ENCODE measurements around the gene ARHGEF6. TPM values are rescaled to one million over a fixed set of nuclear protein-coding genes. Genes with fewer than 3 reads are reported as not detected.

ARHGEF6 gene
- 10 to 100 TPM; 72.3 to 95.2 (median 72.9) TPM for total RNA-seq

GRCh38 chrX:136780763-136781162, at the start of gene ARHGEF6:
Gene ARHGEF6 (minus strand): TSS chrX:136780932. CDS start chrX:136780882, 50 bp downstream.
- no peak for TF ChIP-seq CTCF (IDR thresholded peaks at IDR 0.05; ENCODE audit: low read depth)

- no peak for TF ChIP-seq CTCF (IDR thresholded peaks at IDR 0.05; ENCODE audit: low read depth)
These were observed 48.7 kb upstream of the ARHGEF6 start for GRCh38 chrX:136829413-136829812.

- TF ChIP-seq CTCF (IDR thresholded peaks at IDR 0.05; ENCODE audit: low read depth): no peak
These were observed 48.1 kb upstream of the ARHGEF6 start for GRCh38 chrX:136828830-136829229.

- TF ChIP-seq CTCF (IDR thresholded peaks at IDR 0.05; ENCODE audit: low read depth): no peak
These were observed 46.3 kb upstream of the ARHGEF6 start for GRCh38 chrX:136827026-136827425.

- no peak for TF ChIP-seq CTCF (IDR thresholded peaks at IDR 0.05; ENCODE audit: low read depth)
These were observed 45.0 kb upstream of the ARHGEF6 start for GRCh38 chrX:136825771-136826170.

GRCh38 chrX:136823175-136823574, 42.4 kb upstream of the ARHGEF6 start:
- no peak for TF ChIP-seq CTCF (IDR thresholded peaks at IDR 0.05; ENCODE audit: low read depth)

- TF ChIP-seq CTCF (IDR thresholded peaks at IDR 0.05; ENCODE audit: low read depth): no peak
These were observed 41.8 kb upstream of the ARHGEF6 start for GRCh38 chrX:136822337-136823095.

All from subcutaneous adipose tissue (tissue), 4 donors.